Epithelial cell of alveolus of lung (primary cell): ENCODE results near the gene SESN2. TPM values are rescaled to one million over a fixed set of nuclear protein-coding genes. Genes with fewer than 3 reads are reported as not detected.

Source experiments
- total RNA-seq: library from RNA; depleted of rRNA; stranded (reverse); fragments of >200 nt; gene quantifications from 2 replicates; pipeline ENCODE4 v1.2.1, GENCODE V29; 2015

Gene SESN2
- 19.6 and 31.4 TPM in 2 replicates for total RNA-seq

GRCh38 chr1:28259252-28259933, at the start of gene SESN2:
SESN2 (plus strand) TSS chr1:28259518; CDS start chr1:28259848, 330 bp downstream.

DNA sequence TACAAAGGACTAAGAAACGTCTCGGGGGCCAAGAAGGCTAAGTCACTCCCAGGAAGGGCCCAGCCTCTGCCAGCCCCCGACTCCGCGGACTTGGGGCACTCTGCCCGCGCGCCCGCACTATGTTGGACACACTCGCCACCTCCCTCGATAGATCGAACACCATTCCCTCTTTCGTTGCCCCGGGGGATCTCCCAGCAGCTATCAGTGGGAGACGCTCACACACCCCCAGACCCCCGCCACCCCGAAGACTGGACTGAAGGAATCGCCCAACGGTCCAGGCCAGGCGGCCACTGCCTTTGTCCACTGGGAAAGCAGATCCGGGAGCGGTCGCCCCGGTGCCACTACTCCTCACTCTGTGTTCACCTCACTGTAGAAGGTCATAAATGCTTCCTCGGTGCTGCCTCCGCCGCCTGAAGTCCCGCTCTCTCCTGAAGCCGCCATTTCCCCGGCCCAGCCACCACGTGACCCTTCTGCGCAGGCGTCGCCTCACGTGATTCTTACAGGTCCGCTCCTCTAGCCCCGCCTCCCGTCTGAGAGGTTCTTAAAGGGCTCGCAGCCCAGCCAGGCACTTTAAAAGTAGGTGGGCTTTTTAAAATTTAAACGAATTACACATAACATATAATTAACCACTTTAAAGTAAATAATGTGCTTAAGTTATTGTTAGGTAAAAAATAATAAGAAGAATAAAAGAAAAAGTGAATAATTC, 26.6 kb upstream of the SESN2 start, which contains the start of gene DNAJC8:
DNAJC8 (minus strand) TSS at position 472 of the 706 bp plus-strand sequence; CDS start at position 441, 31 bp downstream.

DNA sequence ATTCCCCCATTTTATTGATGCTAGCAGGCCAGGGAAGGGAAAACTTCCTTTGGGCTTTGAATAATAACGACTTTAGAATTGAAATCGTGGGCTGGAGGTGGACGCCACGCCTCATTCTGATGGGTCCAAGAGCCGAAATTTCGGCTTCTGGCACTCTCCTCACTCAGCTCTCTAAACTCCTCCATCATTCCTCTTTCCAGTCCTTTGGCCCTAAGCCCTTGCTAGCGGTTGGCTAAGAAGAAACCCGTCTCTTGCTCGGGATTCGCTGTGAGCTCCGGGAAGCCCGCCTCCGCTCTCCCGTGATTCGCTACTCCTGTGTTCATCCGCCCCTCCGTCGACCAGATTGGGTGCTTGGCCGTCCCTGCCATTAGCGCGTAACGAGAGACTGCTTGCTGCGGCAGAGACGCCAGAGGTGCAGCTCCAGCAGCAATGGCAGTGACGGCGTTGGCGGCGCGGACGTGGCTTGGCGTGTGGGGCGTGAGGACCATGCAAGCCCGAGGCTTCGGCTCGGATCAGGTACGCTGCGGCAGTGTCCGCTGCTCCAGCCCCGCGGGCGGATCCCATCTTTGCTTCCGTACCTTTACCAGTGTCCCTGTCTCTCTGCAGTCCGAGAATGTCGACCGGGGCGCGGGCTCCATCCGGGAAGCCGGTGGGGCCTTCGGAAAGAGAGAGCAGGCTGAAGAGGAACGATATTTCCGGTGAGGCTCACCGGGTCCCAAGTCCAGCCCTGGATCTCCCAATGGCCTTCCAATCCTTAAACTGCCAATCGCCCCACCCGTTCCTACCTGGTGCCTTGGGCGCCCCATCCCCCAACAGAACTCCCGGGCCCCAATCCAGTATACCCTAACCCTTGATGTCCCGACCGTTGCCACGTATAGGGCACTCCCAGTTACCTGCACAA, 23.3 kb upstream of the SESN2 start, which contains the start of gene ATP5IF1:
ATP5IF1 (plus strand) TSS at position 370 of the 901 bp plus-strand sequence; CDS start at position 430, 60 bp downstream.

Other genes with a start within 250 kb of the SESN2 start
- 8.4 and 10.9 TPM in 2 replicates for gene EYA3, start 170.9 kb upstream of the SESN2 start, total RNA-seq
- under 0.01 and 0.13 TPM in 2 replicates for gene PTAFR, start 82.8 kb upstream of the SESN2 start, total RNA-seq
- gene DNAJC8, start 26.5 kb upstream of the SESN2 start, total RNA-seq: 58.6 and 66.0 TPM in 2 replicates
- gene ATP5IF1, start 23.4 kb upstream of the SESN2 start, total RNA-seq: 168 and 335 TPM in 2 replicates
- 11.5 and 23.4 TPM in 2 replicates for gene MED18, start 69.5 kb downstream of the SESN2 start, total RNA-seq
- gene PHACTR4, start 110.2 kb downstream of the SESN2 start, total RNA-seq: 9.1 and 14.5 TPM in 2 replicates
- 38.3 and 60.4 TPM in 2 replicates for gene RCC1, start 246.5 kb downstream of the SESN2 start, total RNA-seq